Kidney capillary endothelial cell (primary cell): ENCODE results near the gene NFKBIZ.

Experiments used
- DNase-seq: peaks from one replicate; pipeline ENCODE4 v3.0.0-alpha.2; 2018; ENCODE audit warnings: low spot score

The NFKBIZ gene, protein sequence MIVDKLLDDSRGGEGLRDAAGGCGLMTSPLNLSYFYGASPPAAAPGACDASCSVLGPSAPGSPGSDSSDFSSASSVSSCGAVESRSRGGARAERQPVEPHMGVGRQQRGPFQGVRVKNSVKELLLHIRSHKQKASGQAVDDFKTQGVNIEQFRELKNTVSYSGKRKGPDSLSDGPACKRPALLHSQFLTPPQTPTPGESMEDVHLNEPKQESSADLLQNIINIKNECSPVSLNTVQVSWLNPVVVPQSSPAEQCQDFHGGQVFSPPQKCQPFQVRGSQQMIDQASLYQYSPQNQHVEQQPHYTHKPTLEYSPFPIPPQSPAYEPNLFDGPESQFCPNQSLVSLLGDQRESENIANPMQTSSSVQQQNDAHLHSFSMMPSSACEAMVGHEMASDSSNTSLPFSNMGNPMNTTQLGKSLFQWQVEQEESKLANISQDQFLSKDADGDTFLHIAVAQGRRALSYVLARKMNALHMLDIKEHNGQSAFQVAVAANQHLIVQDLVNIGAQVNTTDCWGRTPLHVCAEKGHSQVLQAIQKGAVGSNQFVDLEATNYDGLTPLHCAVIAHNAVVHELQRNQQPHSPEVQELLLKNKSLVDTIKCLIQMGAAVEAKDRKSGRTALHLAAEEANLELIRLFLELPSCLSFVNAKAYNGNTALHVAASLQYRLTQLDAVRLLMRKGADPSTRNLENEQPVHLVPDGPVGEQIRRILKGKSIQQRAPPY

DNA sequence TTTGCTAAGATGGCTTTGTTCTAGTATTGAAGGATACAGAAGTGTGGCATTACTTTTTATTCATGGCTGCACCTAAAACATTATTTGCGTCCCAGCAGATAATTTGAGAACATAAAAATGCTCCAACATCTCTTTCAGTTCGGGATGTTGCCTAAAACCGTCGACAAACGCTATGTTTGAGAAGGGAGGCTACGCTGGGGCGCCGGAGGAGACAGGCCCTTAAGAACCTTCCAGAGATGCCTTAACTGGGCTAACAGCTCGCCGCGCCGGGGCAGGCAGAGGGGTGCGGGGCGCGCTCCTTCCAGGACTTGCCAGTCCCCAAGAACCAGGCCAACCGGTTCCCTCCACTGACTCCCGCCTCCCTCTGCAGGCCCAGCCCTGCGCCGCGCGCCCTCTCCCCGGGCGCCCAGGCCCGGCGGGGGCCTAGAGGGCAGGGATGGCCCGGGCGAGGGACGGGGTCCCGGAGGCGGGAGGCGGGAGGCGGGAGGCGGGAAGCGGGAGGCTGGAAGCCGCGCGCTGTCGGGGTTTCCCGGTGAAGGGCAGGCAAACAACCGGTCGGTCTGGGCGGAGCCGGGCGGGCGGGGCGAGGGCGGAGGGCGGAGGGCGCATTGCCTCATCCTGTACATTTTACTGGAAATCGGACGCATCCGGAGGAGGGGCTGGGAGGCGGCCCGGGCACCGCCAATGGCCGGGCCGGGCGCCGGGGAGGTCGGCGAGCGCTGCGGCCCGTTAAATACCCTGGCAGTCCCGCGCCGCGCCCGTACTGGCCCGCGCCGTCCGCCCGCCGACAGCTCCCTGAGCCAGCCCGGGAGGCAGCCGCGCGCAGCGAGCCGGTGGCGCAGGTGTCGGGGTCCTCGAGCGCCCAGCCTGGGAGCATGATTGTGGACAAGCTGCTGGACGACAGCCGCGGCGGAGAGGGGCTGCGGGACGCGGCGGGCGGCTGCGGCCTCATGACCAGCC is at the start of gene NFKBIZ:
NFKBIZ (plus strand) TSS at position 761 of the 960 bp plus-strand sequence; CDS start at position 876, 115 bp downstream.
- DNase-seq, result peak; percentile 85

DNA sequence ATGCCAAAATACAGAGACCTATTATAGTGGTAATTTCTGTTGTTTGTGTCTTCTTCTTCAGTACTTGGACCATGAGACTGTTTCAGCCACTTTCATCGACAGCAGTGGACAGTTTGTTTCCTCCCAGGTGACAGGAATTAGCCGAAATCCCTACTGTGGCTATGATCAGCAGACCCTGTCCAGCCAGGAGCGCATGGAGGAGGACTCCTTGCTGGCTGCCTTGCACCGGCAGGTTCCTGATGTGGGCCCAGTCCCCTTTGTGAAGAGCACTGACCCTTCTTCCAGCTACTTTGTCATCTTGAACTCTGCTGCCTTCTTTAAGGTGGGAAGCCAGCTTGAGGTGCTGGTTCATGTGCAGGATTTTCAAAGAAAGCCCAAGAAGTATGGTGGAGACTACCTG is 48.1 kb upstream of the NFKBIZ start:
- no peak for DNase-seq

DNA sequence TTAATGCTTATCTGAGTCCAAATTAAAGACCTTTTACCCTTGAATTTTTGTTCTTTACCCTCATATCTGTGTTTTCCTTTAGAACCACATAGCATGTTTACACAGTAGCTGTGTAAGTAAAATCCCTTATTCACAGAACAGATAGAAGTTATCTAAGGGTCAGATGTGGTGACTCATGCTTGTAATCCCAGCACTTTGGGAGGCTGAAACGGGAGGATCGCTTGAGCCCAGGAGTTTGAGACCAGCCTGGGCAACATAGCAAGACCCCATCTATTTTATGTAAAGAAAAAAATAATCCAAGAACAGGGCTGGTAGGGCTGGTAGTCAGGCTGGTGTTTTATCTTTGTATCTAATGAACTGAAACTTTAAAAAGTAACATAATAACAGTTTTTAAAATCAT is 47.1 kb upstream of the NFKBIZ start:
- no peak for DNase-seq

DNA sequence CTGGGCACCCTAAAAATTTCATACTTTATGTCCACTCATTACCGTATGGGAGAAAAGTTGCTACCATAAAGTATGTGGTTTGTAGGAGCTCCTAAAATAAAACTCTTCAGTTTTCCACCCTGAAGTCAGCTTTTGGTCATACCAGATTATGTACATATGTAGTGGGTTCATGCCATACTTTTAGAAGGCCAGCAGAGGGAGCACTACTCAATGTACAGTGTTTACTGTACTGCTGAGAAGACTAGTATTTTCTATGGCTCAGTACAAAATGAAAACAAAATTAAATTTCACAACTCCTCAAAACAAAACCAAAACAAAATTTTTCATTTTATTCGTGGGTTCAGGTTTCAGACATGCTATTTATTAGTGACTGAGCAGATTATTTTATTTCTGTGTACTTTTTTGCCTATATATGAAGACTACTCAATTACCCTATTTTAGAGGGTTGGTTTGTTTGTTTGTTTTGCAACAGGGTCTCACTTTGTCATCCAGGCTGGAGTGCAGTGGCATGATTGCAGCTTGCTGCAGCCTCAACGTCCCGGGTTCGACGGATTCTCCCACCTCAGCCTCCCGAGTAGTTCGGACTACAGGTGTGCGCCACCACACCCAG is 46.0 kb upstream of the NFKBIZ start:
- peak; percentile 63 for DNase-seq

DNA sequence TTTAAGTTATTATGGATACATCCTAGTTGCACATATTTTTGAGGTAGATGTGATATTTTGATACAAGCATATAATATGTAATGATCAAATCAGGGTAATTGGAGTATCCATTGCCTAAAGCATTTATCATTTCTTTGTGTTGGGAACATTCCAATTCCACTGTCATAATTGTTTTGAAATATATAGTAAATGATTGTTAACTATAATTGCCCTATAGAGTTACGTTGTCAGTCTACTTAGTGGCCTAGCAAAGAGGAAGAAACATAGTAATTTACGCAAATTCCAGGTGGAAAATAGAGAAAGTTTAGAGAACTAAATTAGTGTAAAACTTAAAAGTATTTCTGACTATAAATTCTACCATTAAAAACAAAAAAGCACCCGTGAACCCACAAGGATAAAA is 45.4 kb upstream of the NFKBIZ start:
- DNase-seq, result no peak

DNA sequence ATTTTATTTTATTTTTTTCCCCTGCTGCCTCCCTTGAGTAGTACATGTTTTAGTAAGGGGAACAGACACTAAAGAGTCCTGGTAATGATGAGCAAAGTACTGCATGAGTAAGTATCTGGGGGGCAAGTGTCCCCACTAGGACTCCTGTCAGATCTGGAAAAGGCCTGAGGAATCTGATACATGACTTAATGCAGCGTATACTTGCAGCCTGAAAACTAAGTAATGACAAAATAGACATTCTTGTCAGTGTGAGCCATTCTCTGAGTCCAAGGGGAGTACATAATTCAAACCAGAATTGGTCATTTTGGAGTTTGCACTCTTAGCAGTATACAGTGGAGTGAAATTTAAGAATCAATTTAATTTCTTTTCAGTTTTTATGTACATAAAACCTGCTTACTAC is 42.8 kb upstream of the NFKBIZ start:
- DNase-seq, result no peak

DNA sequence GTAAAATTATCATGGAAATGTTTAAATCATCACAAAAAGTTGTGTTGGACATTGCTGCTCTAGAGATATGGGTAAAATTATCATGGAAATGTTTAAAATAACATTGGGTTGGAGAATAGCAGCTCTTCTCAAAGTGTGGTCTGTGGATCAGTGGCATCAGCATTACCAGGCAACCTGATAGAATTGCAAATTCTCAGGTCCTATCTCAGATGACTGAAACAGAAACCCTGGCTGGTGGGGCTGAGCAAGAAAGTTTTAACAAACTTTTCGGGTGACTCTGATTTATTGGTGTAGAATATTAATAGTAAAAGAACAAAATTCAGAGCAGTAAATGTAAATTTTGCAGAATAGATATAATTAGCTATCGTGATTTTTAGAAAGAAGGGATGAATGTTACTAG is 41.4 kb upstream of the NFKBIZ start:
- no peak for DNase-seq

DNA sequence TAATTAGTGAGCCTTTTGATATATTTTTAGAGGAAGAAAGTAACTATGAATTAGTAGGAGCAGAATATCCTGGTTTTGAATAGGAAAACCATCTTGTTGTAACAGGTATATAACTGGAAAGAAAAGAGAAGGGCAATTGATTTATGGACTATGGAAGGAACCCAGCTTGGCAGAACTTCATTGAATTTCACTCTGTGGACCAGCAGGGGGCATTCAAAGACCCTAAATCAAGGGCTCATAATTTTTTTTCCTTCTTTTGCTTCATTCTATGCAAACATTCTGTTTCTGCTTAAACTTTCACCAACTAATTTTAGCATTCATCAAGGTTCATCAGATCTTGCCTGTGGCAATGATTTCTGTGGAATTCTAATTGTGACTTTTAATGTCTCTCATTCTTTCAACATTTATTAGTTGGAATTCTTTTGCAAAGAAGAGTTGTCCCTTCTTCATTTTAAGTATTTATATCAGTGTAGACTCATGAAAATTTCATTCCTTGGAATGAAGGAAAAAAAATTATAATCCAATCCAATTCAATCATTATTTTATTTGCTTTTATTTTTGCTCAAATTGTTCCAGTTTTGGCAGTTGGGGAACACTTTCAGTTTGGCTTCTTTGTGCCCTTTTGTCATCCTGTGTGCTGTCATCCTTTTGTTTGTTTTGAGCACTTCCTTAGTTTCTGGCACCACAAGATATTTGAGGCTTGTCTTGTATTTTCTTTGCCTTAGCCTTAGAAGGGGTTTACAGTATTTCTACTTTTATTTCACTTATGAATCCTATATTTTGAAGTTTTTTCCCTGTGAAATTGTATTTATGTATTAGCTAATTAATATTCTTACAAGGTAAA is 39.9 kb upstream of the NFKBIZ start:
- DNase-seq, result peak; percentile 49

DNA sequence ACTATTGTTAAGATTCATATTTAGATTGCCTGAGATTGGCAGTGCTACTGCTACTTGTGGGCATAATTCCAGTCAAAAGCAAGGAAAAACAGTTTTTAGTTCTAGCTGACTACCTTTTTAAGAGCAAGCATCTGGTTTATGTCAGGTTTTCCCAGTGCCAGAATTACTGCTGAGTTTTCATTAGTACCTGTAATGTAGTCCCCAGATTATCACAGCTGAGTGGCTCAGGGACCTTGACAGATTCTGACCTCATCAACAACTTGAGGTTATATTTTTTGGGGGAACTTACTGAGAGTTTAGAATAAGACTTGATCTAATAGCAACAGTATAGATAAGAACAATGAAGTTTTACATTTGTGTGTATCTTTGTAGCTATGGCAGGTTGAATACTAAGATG is 39.3 kb upstream of the NFKBIZ start:
- DNase-seq, result no peak

DNA sequence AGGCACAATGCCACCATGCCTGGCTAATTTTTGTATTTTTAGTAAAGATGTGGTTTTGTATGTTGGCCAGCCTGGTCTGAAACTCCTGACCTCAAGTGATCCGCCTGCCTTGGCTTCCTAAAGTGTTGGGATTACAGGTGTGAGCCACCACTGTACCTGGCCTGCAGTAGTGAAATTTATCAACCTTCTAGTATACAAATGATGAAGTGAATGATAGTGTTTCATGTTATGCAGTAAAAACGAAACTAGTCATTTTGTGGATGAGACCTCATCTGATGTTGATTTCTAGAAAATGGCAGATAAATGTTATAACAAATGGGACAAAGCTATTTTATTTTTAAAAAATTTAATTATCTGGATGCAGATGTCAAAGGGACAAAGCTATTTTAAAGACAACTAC is 37.4 kb upstream of the NFKBIZ start:
- no peak for DNase-seq

DNA sequence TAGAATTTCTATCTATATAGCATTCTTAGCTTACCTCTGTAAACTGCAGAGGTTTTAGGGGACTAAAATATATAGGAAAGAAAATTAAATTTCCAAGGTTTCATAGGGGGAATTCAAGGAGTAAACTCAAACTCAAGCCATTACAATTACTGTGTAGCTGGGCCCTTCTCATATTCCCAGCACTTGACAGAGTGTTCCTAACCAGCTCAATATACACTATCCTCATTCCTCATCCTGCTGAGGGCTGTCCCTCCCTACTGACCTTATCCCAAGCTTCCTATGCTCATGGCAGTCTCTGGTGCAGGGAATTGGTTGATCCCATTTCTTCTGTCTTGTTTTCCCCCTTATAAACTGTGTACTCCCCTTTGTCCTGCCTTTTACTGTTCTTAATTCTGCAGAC is 36.4 kb upstream of the NFKBIZ start:
- no peak for DNase-seq

DNA sequence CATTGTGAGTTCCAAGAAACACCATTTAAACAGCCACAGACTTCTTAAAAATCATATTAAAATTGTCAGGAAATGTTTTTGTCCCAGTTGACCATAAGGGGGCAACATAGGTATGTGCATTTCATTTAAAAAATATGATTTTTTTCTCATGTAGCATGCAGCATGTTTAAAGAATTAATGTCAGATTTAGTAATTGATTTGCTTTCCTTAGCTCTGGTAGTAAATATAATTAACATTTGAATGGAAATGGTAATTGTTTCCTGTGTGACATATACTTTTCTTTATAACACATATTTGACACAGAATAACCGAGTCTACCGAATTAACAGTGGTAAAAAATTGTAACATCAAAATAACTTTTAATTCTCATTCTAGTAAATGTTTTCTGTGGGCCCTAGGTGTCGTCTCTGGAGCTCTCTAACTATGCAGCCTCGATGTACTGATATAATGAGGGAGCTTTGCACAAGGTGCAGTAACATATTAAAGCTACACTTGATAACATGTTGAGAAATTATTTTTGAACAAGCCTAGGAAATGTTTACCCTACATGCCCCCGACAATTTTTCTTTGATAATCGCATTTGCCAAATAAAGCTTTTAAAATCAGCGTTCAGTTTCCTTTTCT is 35.4 kb upstream of the NFKBIZ start:
- peak; percentile 46 for DNase-seq

DNA sequence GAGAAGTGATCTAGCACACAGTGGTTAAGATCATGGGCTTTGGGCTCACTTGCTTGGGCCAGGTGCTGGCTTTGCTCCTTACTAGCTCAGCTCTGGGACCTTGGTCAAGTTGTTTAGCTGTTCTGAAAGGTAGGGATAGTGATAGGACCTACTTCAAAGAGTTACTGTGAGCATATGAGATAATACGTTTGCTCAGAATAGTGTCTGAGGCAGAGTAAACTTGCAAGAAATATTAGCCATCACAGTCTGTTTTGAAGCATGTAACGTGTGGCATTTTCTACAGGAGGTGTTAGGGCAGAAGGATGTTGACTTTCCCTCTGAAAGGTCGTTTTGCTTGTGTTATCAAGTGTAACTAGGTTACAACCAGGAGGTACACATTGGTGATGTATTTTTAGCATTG is 34.5 kb upstream of the NFKBIZ start:
- no peak for DNase-seq

DNA sequence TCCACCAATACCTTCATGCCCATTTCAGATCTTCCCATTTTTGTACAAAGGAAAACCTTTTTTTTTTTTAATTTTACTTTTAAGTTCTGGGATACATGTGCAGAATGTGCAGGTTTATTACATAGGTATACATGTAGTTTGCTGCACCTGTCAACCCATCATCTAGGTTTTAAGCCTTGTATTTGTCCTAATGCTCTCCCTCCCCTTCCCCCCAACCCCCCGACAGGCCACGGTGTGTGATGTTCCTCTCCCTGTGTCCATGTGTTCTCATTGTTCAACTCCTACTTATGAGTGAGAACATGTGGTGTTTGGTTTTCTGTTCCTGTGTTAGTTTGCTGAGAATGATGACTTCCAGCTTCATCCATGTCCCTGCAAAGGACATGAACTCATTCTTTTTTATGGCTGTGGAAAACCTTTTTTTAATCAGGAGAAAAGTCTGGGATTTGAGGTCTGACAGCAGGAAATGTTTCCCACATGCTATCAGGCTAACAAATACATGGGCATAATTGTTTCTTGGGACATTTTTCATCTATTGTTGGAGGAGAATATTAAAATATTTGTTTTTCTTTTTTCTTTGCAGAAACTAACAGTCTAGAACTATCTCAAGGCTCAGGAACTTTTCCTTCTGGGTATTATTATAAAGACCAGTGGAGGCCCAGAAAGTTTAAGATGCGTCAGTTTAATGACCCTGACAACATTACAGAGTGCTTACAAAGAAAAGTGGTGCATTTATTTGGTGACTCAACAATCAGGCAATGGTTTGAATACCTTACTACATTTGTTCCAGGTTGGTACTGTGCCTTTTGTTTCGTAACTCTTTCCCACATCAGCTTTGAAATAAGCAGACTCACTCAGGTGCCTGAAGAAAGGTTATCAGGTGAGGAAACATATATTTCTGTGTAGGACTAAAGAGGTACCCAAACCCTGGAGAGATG is 32.8 kb upstream of the NFKBIZ start:
- DNase-seq, result no peak

DNA sequence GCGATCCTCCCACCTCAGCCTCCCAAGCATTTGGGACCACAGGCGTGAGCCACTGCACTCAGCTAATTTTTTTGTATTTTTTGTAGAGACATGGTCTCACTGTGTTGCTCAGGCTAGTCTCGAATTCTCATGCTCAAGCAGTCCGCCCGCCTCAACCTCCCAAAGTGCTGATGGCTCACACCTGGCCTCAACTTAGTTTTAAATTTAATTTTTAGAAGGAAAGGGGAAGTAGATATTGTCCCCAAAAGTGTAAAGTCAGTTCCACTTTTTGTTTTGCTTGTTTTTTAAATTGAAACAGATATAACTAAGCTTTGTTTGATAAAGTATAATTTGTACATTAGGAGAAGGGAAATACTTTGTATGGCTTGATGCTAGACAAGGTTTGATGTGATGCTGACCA is 31.3 kb upstream of the NFKBIZ start:
- DNase-seq, result no peak

DNA sequence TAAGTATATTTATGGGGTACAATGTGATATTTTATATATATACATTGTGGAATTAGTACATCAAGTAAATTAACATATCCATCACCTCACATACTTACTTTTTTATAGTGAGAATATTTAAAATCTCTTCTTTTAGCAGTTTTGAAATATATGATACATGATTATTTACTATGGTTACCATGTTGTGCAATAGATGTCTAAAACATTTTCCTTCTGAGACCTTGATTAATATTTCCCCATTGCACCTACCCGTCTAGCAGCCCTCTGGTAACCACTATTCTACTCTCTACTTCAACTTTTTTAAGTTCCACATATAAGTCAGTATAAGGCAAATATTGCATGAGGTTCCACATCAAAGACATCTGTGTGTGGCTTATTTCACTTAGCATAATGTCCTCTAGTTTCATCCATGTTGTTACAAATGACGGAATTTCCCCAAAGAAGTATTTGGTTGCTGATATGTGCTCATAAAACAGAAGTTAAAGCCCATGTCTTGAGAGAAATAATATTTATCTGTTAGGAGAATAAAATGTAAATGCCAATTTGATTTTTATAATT is 29.6 kb upstream of the NFKBIZ start:
- no peak for DNase-seq

DNA sequence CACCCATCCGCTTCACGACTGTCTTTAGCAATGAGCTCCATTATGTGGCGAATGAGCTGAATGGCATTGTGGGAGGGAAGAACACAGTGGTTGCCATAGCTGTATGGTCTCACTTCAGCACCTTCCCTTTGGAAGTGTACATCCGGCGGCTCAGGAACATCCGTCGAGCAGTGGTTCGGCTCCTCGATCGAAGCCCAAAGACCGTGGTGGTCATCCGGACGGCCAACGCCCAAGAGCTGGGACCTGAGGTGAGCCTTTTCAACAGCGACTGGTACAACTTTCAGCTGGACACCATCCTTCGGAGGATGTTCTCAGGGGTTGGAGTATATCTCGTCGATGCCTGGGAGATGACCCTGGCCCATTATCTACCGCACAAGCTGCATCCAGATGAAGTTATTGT is 27.8 kb upstream of the NFKBIZ start:
- no peak for DNase-seq

DNA sequence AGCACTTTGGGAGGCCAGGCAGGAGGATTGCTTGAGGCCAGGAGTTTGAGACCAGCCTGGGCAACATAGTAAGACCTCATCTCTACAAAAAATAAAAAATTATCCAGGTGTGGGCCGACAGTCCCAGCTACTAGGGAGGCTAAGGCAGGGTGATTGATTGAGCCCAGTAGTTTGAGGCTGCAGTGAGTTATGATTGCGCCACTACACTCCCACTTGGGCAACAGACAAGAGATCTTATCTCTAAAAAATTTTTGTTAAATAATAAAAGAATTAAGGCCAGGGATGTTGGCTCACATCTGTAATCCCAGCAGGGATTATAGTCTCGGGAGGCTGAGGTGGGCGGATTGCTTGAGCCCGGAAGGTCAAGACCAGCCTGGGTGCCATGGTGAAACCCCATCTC is 25.8 kb upstream of the NFKBIZ start:
- DNase-seq, result no peak

DNA sequence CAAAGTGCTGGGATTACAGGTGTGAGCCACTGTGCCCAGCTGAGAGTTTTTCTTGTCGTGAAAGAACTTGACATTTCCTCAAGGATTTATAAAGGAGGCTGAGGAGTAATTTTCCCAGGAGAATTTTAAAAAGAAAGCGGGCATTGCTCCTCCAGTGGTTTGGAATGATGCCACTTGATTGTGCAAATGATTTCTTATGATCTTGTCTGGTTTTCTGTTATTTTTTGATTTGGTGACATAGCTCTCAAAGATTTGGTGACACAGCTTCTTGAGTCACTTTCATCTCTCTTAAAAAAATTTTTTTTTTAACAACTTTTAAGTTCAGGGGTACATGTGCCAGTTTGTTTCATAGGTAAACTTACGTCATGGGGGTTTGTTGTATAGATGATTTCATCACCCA is 24.6 kb upstream of the NFKBIZ start:
- DNase-seq, result no peak
